ENCODE results near the gene NXPH2. TPM values are rescaled to one million over a fixed set of nuclear protein-coding genes. Genes with fewer than 3 reads are reported as not detected.
A peak's percentile ranks its signal among the peaks of the same experiment; 100 is the strongest.

Gene NXPH2
- total RNA-seq, 1 donor from 2014 or later, result 4.6 TPM

DNA sequence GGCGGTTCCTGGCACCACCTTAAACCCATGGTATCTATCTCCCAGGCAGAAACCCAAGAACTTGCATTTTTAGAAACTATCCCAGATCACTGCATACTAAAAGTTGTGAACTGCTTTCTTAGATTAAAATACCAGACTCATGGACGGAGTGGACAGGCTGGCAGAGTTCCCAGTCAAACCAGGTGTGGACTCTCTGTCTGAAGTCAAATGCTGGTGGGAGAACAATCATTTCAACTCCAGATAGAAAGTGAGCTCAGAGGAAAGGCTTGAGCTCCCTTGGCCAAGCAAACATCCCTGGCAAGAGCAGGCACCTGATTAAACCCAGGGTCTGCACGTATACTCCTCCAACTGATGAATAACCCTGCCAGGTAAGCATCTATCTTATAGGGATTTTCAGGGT, 19.5 kb downstream of the NXPH2 start:
- H3K27ac Mint-ChIP-seq, result peak overlapping the region; percentile 80
- H3K4me3 Mint-ChIP-seq, result no peak overlapping the region
- no peaks in the 10 kb centered on the region for H3K27me3 Mint-ChIP-seq (ENCODE audit: low read depth)
- no peak for TF ChIP-seq CTCF (IDR thresholded peaks at IDR 0.05; ENCODE audit: unreplicated experiment)
- no peaks in the 10 kb centered on the region for H3K36me3 Mint-ChIP-seq
- H3K4me1 Mint-ChIP-seq, result peaks cover 32% of the 10 kb centered on the region
- H3K9me3 Mint-ChIP-seq, result no peaks in the 10 kb centered on the region
- DNase-seq (ENCODE audit: low spot score in 2 of 2, unreplicated experiment in 2 of 2), result no peak

DNA sequence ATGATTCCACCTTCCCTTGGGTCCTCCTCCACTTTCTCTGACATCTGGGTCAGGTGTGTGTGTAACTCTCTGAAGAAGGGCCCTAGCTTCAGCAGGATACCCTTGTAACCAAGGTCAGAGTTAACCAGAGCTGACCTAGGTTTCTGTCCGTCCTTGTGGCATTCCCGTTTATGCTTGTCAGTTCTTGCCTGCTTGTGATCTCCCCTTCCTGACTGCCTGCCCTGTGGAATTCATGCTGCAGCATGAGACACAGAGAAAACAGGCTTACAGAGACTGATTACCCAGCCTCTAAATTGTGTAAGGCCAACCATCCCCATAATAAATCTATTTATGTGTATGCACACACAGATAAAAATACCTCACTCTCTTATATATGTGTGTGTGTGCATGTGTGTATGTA, 22.8 kb downstream of the NXPH2 start:
- Mint-ChIP-seq H3K36me3 (peaks cover 16% of the 10 kb centered on the region), H3K27me3 (ENCODE audit: low read depth) (no peaks in the 10 kb centered on the region), H3K9me3 (peaks cover 19% of the 10 kb centered on the region), H3K27ac (peak overlapping the region; percentile 66), H3K4me1 (peaks cover 32% of the 10 kb centered on the region), H3K4me3 (no peak overlapping the region)
- TF ChIP-seq CTCF (IDR thresholded peaks at IDR 0.05; ENCODE audit: unreplicated experiment), result no peak
- no peak for DNase-seq (ENCODE audit: low spot score in 2 of 2, unreplicated experiment in 2 of 2)

- no peak for TF ChIP-seq CTCF (IDR thresholded peaks at IDR 0.05; ENCODE audit: unreplicated experiment)
- peaks cover 23% of the 10 kb centered on the region for H3K9me3 Mint-ChIP-seq
Measured at GRCh38 chr2:138752197-138752956, 27.8 kb downstream of the NXPH2 start.

GRCh38 chr2:138744713-138745112, 35.5 kb downstream of the NXPH2 start:
- TF ChIP-seq CTCF (IDR thresholded peaks at IDR 0.05; ENCODE audit: unreplicated experiment), result no peak
- no peaks in the 10 kb centered on the region for H3K4me1 Mint-ChIP-seq
- H3K27me3 Mint-ChIP-seq (ENCODE audit: low read depth), result no peaks in the 10 kb centered on the region
- DNase-seq (ENCODE audit: low spot score in 2 of 2, unreplicated experiment in 2 of 2), result no peak
- H3K9me3 Mint-ChIP-seq, result peaks cover 4% of the 10 kb centered on the region
- no peak overlapping the region for H3K27ac Mint-ChIP-seq
- no peaks in the 10 kb centered on the region for H3K36me3 Mint-ChIP-seq
- H3K4me3 Mint-ChIP-seq, result no peak overlapping the region

More at GRCh38 chr2:138752197-138752956, 27.8 kb downstream of the NXPH2 start:
- no peaks in the 10 kb centered on the region for H3K27me3 Mint-ChIP-seq (ENCODE audit: low read depth)
- H3K4me3 Mint-ChIP-seq, result no peak overlapping the region
- H3K36me3 Mint-ChIP-seq, result peaks cover 16% of the 10 kb centered on the region
- DNase-seq (ENCODE audit: low spot score in 2 of 2, unreplicated experiment in 2 of 2), result no peak
- H3K27ac Mint-ChIP-seq, result peak overlapping the region; percentile 92
- H3K4me1 Mint-ChIP-seq, result peaks cover 24% of the 10 kb centered on the region

DNA sequence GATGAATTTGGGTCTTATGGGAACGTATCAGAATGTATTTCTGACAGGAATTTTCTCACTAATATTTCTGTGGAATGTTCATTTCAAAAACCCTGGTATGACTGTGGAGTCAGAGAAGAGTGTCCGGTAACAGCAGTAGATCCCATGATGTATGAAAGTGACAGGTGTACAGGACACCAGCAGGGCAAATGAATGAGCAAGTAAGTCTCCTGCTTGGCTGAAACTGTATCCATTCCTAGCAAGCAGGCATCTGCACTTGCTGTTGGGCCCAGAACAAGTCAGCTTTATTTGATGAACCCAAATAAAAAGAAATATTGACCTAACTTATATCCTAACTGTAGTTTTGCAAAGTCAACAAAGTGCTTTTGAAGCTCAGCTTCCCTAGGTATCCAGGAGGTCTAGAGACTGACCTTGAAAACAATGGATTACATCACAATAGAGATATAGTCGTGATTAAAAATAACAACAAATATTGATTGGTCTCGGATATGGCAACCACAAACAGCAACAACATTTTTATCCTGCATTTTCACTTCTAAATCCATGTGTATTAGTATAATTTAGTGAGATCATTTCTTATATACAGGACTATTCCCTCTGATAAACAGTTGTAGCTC, 37.6 kb downstream of the NXPH2 start:
- TF ChIP-seq CTCF (IDR thresholded peaks at IDR 0.05; ENCODE audit: unreplicated experiment), result no peak

More for the DNA sequence above, 37.6 kb downstream of the NXPH2 start:
- Mint-ChIP-seq H3K36me3 (peaks cover under 1% of the 10 kb centered on the region), H3K27me3 (ENCODE audit: low read depth) (no peaks in the 10 kb centered on the region), H3K9me3 (peaks cover 5% of the 10 kb centered on the region), H3K27ac (no peak overlapping the region), H3K4me1 (no peaks in the 10 kb centered on the region), H3K4me3 (no peak overlapping the region)
- DNase-seq (ENCODE audit: low spot score in 2 of 2, unreplicated experiment in 2 of 2), result no peak
